Endothelial cell of umbilical vein (primary cell): ENCODE data around the gene TUBG2. TPM values are rescaled to one million over a fixed set of nuclear protein-coding genes. Genes with fewer than 3 reads are reported as not detected.

Source experiments
- BruUV-seq: library from RNA; stranded (reverse); fragments of 400-500 nt; replicated peaks from 2 replicates; lab custom pipeline; 2021; lab: Mats Ljungman, UMichigan
- CTCF ChIA-PET: fragments of 300-600, 350-600 bp; sonication (Branson Sonifier 250); formaldehyde crosslinking; loops from one replicate; lab custom pipeline; 2021; ENCODE audit warnings: antibody characterized with exemption, inconsistent platforms; lab: Charles Lee
- POLR2A ChIA-PET: fragments of 300-600, 350-600 bp; sonication (Branson Sonifier 250); formaldehyde crosslinking; loops from one replicate; lab custom pipeline; 2021; ENCODE audit warnings: antibody characterized with exemption, inconsistent platforms; lab: Charles Lee
- DNase-seq: peaks from one replicate; pipeline ENCODE4 v3.0.0-alpha.2; 2011; ENCODE audit warnings: low read depth, low spot score
- FAIRE-seq: peaks from 2 replicates; lab custom pipeline; 2011; peaks lifted over from hg19 to GRCh38; lab: Jason Lieb, UNC
- H2AFZ ChIP-seq: 2 replicates; pipeline ENCODE4 v1.6.0; 2012; ENCODE audit warnings: low read depth, low read length, control low read depth, inconsistent platforms
- H3K27ac ChIP-seq: 2 replicates; pipeline ENCODE4 v1.5.1; 2011; ENCODE audit warnings: low read depth, mild to moderate bottlenecking, control low read depth, low read length, moderate library complexity; ENCODE audit not compliant: insufficient read depth
- H3K27me3 ChIP-seq, 2 experiments: 2 replicates each; pipeline versions ENCODE4 v1.6.0 to v1.6.1; 2011; ENCODE audit warnings: low read length in 2 of 2, mixed read lengths in 1 of 2; ENCODE audit not compliant: control insufficient read depth in 2 of 2, insufficient read depth in 2 of 2
- H3K36me3 ChIP-seq, 2 experiments: 2 replicates in 1 of 2; 3 replicates in 1 of 2; pipeline ENCODE4 v1.5.1; 2011; ENCODE audit warnings: low read length in 2 of 2, mild to moderate bottlenecking in 1 of 2, moderate library complexity in 1 of 2; ENCODE audit not compliant: control insufficient read depth in 2 of 2, insufficient read depth in 2 of 2; ENCODE audit errors: extremely low read depth in 1 of 2
- H3K4me1 ChIP-seq: 3 replicates; pipeline ENCODE4 v1.5.1; 2011; ENCODE audit warnings: mild to moderate bottlenecking, low read length; ENCODE audit not compliant: control insufficient read depth, insufficient read depth; ENCODE audit errors: extremely low read depth
- H3K4me2 ChIP-seq: 2 replicates; pipeline ENCODE4 v1.6.1; 2011; ENCODE audit warnings: low read length, control low read depth, mixed read lengths; ENCODE audit not compliant: insufficient read depth
- H3K4me3 ChIP-seq, 3 experiments: fragments of 200-600 bp in 1 of 3; sonication (generic), shearing (Covaris generic) in 1 of 3; replicated peaks in 1 of 3; 2 replicates each; pipeline ENCODE4 v1.5.1; 2011 to 2016; ENCODE audit warnings: control low read depth in 3 of 3, low read length in 3 of 3, mild to moderate bottlenecking in 2 of 3, inconsistent platforms in 1 of 3, low read depth in 1 of 3, moderate library complexity in 1 of 3; ENCODE audit not compliant: insufficient read depth in 1 of 3
- H3K79me2 ChIP-seq: 2 replicates; pipeline ENCODE4 v1.6.0; 2012; ENCODE audit warnings: low read length, inconsistent platforms; ENCODE audit not compliant: control insufficient read depth, insufficient read depth
- H3K9ac ChIP-seq: replicated peaks from 2 replicates; pipeline ENCODE3; 2011; ENCODE audit warnings: low read length, control low read depth; ENCODE audit not compliant: insufficient read depth; ENCODE audit errors: extremely low read depth
- H3K9me1 ChIP-seq: replicated peaks from 3 replicates; pipeline ENCODE4 v1.6.0; 2011; ENCODE audit warnings: mild to moderate bottlenecking, low read length; ENCODE audit not compliant: control insufficient read depth, insufficient read depth; ENCODE audit errors: extremely low read depth
- H3K9me3 ChIP-seq: replicated peaks from 2 replicates; pipeline ENCODE4 v1.5.1; 2012; ENCODE audit warnings: low read length, inconsistent platforms; ENCODE audit not compliant: control insufficient read depth, insufficient read depth
- H4K20me1 ChIP-seq: replicated peaks from 2 replicates; pipeline ENCODE3; 2011; ENCODE audit warnings: mild to moderate bottlenecking, low read length; ENCODE audit not compliant: control insufficient read depth, insufficient read depth; ENCODE audit errors: extremely low read depth
- EZH2 ChIP-seq: IDR thresholded peaks from 2 replicates; pipeline ENCODE4 v1.6.1; 2012; ENCODE audit warnings: borderline replicate concordance, low read depth, mild to moderate bottlenecking, moderate library complexity, low read length, inconsistent platforms; ENCODE audit not compliant: severe bottlenecking
- GATA2 ChIP-seq: IDR thresholded peaks from 2 replicates; pipeline ENCODE4 v1.7.0; 2011; ENCODE audit warnings: low read depth, mild to moderate bottlenecking, moderate library complexity, mixed read lengths, low read length; ENCODE audit not compliant: insufficient read length, insufficient read depth
- JUN ChIP-seq: IDR thresholded peaks from 2 replicates; pipeline ENCODE4 v1.6.1; 2011; ENCODE audit warnings: borderline replicate concordance, low read depth; ENCODE audit not compliant: insufficient read length, insufficient read depth
- MYC ChIP-seq: IDR thresholded peaks from one replicate; pipeline ENCODE4 v1.6.1; 2011; ENCODE audit warnings: mild to moderate bottlenecking, low read depth, low read length
- POLR2A ChIP-seq: IDR thresholded peaks from 2 replicates; pipeline ENCODE4 v1.6.1; 2012; ENCODE audit warnings: low read depth, mild to moderate bottlenecking, control low read depth, low read length
- POLR2AphosphoS5 ChIP-seq: IDR thresholded peaks from 2 replicates; pipeline ENCODE4 v1.6.1; 2012; ENCODE audit warnings: low read depth, mild to moderate bottlenecking, control low read depth, low read length, moderate library complexity; ENCODE audit not compliant: insufficient read depth
- dilution Hi-C: fragments of 300-500 bp; cut with MboI; formaldehyde crosslinking; loops from one replicate; pipeline ENCODE4 v1.15.0; 2019; ENCODE audit warnings: low sequenced_read_pairs; ENCODE audit not compliant: extremely low pct_ligation_motif_present
- intact Hi-C: fragments of 100-400 bp; cut with micrococcal nuclease; formaldehyde crosslinking; loops from one replicate; pipeline ENCODE4 v1.10.0; 2022
- polyA plus RNA-seq, 4 experiments: library from polyadenylated mRNA; depleted of rRNA in 3 of 4; stranded (reverse) in 3 of 4; unstranded in 1 of 4; fragments of >200 nt; gene quantifications; 2 replicates each; pipeline versions ENCODE4 v1.2.1 to v1.2.3, GENCODE V29; 2011 to 2012; ENCODE audit warnings: missing spikeins in 1 of 4
- total RNA-seq: library from RNA; stranded (reverse); gene quantifications from 2 replicates; pipeline ENCODE4 v1.2.3, GENCODE V29; 2021
- TF ChIP-seq, protein P1 (sequence below), 2 donors: IDR thresholded peaks; 1 replicate in 1 of 2; 2 replicates in 1 of 2; pipeline ENCODE4 v1.5.1; 2011; ENCODE audit warnings: low read length in 2 of 2, mild to moderate bottlenecking in 2 of 2, moderate library complexity in 2 of 2, control low read depth in 1 of 2, inconsistent platforms in 1 of 2, low read depth in 1 of 2; ENCODE audit not compliant: insufficient read depth in 1 of 2; ENCODE audit errors: extremely low read depth in 1 of 2
- TF ChIP-seq, protein P2 (sequence below): IDR thresholded peaks from 2 replicates; pipeline ENCODE4 v1.6.1; 2011; ENCODE audit not compliant: insufficient read depth, insufficient read length

The TUBG2 gene
- total and polyA plus RNA-seq, 2 donors (not counting 3 experiments of a cell fraction or from before 2014, with no cell fraction given) = 13.2 to 17.7 TPM

DNA sequence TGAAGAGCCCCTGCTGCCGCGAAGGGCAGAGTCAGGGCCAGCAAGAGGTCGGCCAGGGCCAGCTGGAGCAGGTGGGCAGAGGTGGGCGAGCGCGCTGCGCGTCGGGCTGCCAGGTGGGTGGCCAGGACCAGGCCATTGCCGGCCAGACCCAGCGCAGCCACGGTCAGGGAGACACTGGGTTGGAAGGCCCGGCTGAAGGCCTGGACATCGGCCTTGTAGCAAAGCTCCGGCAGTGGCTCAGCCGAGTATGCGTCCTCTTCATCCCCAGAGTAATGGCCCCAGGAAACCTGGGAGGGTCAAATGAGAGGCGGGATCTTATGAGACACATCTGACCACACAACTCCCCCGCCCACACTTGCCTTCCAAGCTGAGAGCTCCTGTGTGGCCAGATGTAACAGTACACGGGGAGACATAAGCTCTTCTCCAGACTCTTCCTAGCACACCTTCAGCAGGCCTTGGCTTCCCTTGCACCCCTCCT lies 21.3 kb downstream of the TUBG2 start:
- peaks cover 0 to 9% of the 10 kb centered on the region in 2 experiments for H3K27me3 ChIP-seq
- ChIA-PET POLR2A (no interaction called here), CTCF (interaction anchor here (1.0 to 8.3 kb wide), 10 partner anchors 13 to 100 kb away, joined by 3 to 235 read pairs (median 7); partner anchors contain the start of genes PSMC3IP, RETREG3, TUBG1 and TUBG2)
- BruUV-seq = no TSS peak
- no peak for TF ChIP-seq POLR2AphosphoS5
- TF ChIP-seq, protein P1, sequence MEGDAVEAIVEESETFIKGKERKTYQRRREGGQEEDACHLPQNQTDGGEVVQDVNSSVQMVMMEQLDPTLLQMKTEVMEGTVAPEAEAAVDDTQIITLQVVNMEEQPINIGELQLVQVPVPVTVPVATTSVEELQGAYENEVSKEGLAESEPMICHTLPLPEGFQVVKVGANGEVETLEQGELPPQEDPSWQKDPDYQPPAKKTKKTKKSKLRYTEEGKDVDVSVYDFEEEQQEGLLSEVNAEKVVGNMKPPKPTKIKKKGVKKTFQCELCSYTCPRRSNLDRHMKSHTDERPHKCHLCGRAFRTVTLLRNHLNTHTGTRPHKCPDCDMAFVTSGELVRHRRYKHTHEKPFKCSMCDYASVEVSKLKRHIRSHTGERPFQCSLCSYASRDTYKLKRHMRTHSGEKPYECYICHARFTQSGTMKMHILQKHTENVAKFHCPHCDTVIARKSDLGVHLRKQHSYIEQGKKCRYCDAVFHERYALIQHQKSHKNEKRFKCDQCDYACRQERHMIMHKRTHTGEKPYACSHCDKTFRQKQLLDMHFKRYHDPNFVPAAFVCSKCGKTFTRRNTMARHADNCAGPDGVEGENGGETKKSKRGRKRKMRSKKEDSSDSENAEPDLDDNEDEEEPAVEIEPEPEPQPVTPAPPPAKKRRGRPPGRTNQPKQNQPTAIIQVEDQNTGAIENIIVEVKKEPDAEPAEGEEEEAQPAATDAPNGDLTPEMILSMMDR (IDR thresholded peaks at IDR 0.05; ENCODE audit: extremely low read depth in 1 of 2, insufficient read depth in 1 of 2, low read depth in 1 of 2, low read length in 2 of 2) = no peak
- no peak for TF ChIP-seq POLR2A
- TF ChIP-seq GATA2 = no peak
- no peak for TF ChIP-seq EZH2
- TF ChIP-seq, protein P2, sequence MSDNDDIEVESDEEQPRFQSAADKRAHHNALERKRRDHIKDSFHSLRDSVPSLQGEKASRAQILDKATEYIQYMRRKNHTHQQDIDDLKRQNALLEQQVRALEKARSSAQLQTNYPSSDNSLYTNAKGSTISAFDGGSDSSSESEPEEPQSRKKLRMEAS = no peak
- no peak for TF ChIP-seq MYC
- TF ChIP-seq JUN = no peak
- no peaks in the 10 kb centered on the region for H4K20me1 ChIP-seq
- DNase-seq = no peak
- intact Hi-C loops = no loop called here
- H3K4me1 ChIP-seq = peaks cover 46% of the 10 kb centered on the region
- peak overlapping the region; percentile 95 for H2AFZ ChIP-seq
- H3K79me2 ChIP-seq = no peaks in the 10 kb centered on the region
- H3K9me3 ChIP-seq = no peaks in the 10 kb centered on the region
- no peaks in the 10 kb centered on the region for H3K36me3 ChIP-seq
- no peaks in the 10 kb centered on the region for H3K9me1 ChIP-seq
- dilution Hi-C loops = no loop called here
- H3K9ac ChIP-seq = no peak overlapping the region
- H3K4me2 ChIP-seq = no peak overlapping the region
- no peak overlapping the region for H3K4me3 ChIP-seq
- FAIRE-seq = no peak
- H3K27ac ChIP-seq = no peak overlapping the region
